Dendritic cell treated with granulocyte-macrophage colony-stimulating factor and Interleukin-4, amounts not matched to agents 40 ng/mL and 50 ng/mL, for 4 days (primary cell): ENCODE data around the gene NRN1.

Source experiments
- H3K27ac Mint-ChIP-seq: one replicate; pipeline ENCODE4 v1.8.0; 2022; ENCODE audit warnings: mild to moderate bottlenecking, mixed read lengths
- H3K27me3 Mint-ChIP-seq: one replicate; pipeline ENCODE4 v1.8.0; 2022; ENCODE audit warnings: mild to moderate bottlenecking, mixed read lengths
- H3K36me3 Mint-ChIP-seq: one replicate; pipeline ENCODE4 v1.8.0; 2022; ENCODE audit warnings: low read depth, mixed read lengths
- H3K4me1 Mint-ChIP-seq: one replicate; pipeline ENCODE4 v1.8.0; 2022; ENCODE audit warnings: low read depth, mixed read lengths
- H3K4me3 Mint-ChIP-seq: one replicate; pipeline ENCODE4 v1.8.0; 2022; ENCODE audit warnings: mild to moderate bottlenecking, moderate library complexity, mixed read lengths
- H3K9me3 Mint-ChIP-seq: one replicate; pipeline ENCODE4 v1.8.0; 2022; ENCODE audit warnings: mixed read lengths
- intact Hi-C: fragments of 100-400 bp; cut with micrococcal nuclease; formaldehyde crosslinking; loops from one replicate; pipeline ENCODE4 v1.15.0; 2022

Gene NRN1

GRCh38 chr6:6007366-6008088, 802 bp upstream of the NRN1 start:
- Mint-ChIP-seq H3K4me1 (peaks cover 59% of the 10 kb centered on the region), H3K9me3 (no peaks in the 10 kb centered on the region)
- intact Hi-C loops, result loop anchor here (10.0 kb wide), 1 partner anchor 533 kb away; no protein-coding TSS in a partner anchor

GRCh38 chr6:6006006-6006427, 708 bp downstream of the NRN1 start:
- no peak overlapping the region for H3K27ac Mint-ChIP-seq
- H3K27me3 Mint-ChIP-seq, result peaks cover 95% of the 10 kb centered on the region
- no peak overlapping the region for H3K4me3 Mint-ChIP-seq
- H3K9me3 Mint-ChIP-seq, result no peaks in the 10 kb centered on the region
- H3K36me3 Mint-ChIP-seq, result no peaks in the 10 kb centered on the region
- intact Hi-C loops, result loop anchor here (10.0 kb wide), 1 partner anchor 531 kb away; no protein-coding TSS in a partner anchor
- H3K4me1 Mint-ChIP-seq, result peaks cover 71% of the 10 kb centered on the region

More at GRCh38 chr6:6007366-6008088, 802 bp upstream of the NRN1 start:
- Mint-ChIP-seq H3K27me3 (peaks cover 93% of the 10 kb centered on the region), H3K36me3 (no peaks in the 10 kb centered on the region), H3K4me3 (peak overlapping the region; percentile 75), H3K27ac (no peak overlapping the region)

GRCh38 chr6:6005051-6006005, 1.4 kb downstream of the NRN1 start:
- H3K27ac Mint-ChIP-seq, result no peak overlapping the region
- H3K4me1 Mint-ChIP-seq, result peaks cover 72% of the 10 kb centered on the region
- intact Hi-C loops, result loop anchor here (10.0 kb wide), 1 partner anchor 531 kb away; no protein-coding TSS in a partner anchor
- peaks cover 2% of the 10 kb centered on the region for H3K36me3 Mint-ChIP-seq
- H3K9me3 Mint-ChIP-seq, result peaks cover 3% of the 10 kb centered on the region
- peaks cover 97% of the 10 kb centered on the region for H3K27me3 Mint-ChIP-seq
- H3K4me3 Mint-ChIP-seq, result no peak overlapping the region

GRCh38 chr6:6004390-6004995, 2.2 kb downstream of the NRN1 start:
- H3K27ac Mint-ChIP-seq, result no peak overlapping the region
- H3K4me1 Mint-ChIP-seq, result peaks cover 80% of the 10 kb centered on the region
- peak overlapping the region; percentile 80 for H3K4me3 Mint-ChIP-seq
- H3K36me3 Mint-ChIP-seq, result peaks cover 7% of the 10 kb centered on the region
- peaks cover 10% of the 10 kb centered on the region for H3K9me3 Mint-ChIP-seq
- H3K27me3 Mint-ChIP-seq, result peaks cover 98% of the 10 kb centered on the region
- intact Hi-C loops, result loop anchor here (10.0 kb wide), 1 partner anchor 530 kb away; no protein-coding TSS in a partner anchor

GRCh38 chr6:6003621-6004366, 2.9 kb downstream of the NRN1 start:
- Mint-ChIP-seq H3K4me1 (peaks cover 85% of the 10 kb centered on the region), H3K36me3 (peaks cover 7% of the 10 kb centered on the region), H3K9me3 (peaks cover 10% of the 10 kb centered on the region), H3K27ac (peak overlapping the region; percentile 11), H3K27me3 (peaks cover 99% of the 10 kb centered on the region), H3K4me3 (peak overlapping the region; percentile 80)
- intact Hi-C loops, result loop anchor here (10.0 kb wide), 1 partner anchor 529 kb away; no protein-coding TSS in a partner anchor

GRCh38 chr6:6002848-6003620, 3.7 kb downstream of the NRN1 start:
- peaks cover 10% of the 10 kb centered on the region for H3K9me3 Mint-ChIP-seq
- peaks cover 100% of the 10 kb centered on the region for H3K27me3 Mint-ChIP-seq
- peak overlapping the region; percentile 80 for H3K4me3 Mint-ChIP-seq
- intact Hi-C loops, result loop anchor here (10.0 kb wide), 1 partner anchor 528 kb away; no protein-coding TSS in a partner anchor
- H3K27ac Mint-ChIP-seq, result peak overlapping the region; percentile 11
- peaks cover 7% of the 10 kb centered on the region for H3K36me3 Mint-ChIP-seq
- peaks cover 86% of the 10 kb centered on the region for H3K4me1 Mint-ChIP-seq

GRCh38 chr6:6002005-6002847, 4.5 kb downstream of the NRN1 start:
- H3K4me1 Mint-ChIP-seq, result peaks cover 86% of the 10 kb centered on the region
- intact Hi-C loops, result loop anchor here (10.0 kb wide), 1 partner anchor 527 kb away; no protein-coding TSS in a partner anchor
- H3K27ac Mint-ChIP-seq, result peak overlapping the region; percentile 11

GRCh38 chr6:6001443-6001842, 5.3 kb downstream of the NRN1 start:
- Mint-ChIP-seq H3K36me3 (peaks cover 12% of the 10 kb centered on the region), H3K9me3 (peaks cover 10% of the 10 kb centered on the region), H3K27me3 (peaks cover 97% of the 10 kb centered on the region), H3K27ac (no peak overlapping the region), H3K4me3 (no peak overlapping the region), H3K4me1 (peaks cover 85% of the 10 kb centered on the region)
- intact Hi-C loops, result loop anchor here (10.0 kb wide), 1 partner anchor 527 kb away; no protein-coding TSS in a partner anchor

More at GRCh38 chr6:6002005-6002847, 4.5 kb downstream of the NRN1 start:
- Mint-ChIP-seq H3K27me3 (peaks cover 99% of the 10 kb centered on the region), H3K36me3 (peaks cover 7% of the 10 kb centered on the region), H3K4me3 (peak overlapping the region; percentile 80), H3K9me3 (peaks cover 10% of the 10 kb centered on the region)

GRCh38 chr6:5999688-6000608, 6.8 kb downstream of the NRN1 start:
- H3K36me3 Mint-ChIP-seq, result peaks cover 15% of the 10 kb centered on the region

GRCh38 chr6:5998711-5999687, 7.7 kb downstream of the NRN1 start:
- peak overlapping the region; percentile 86 for H3K27ac Mint-ChIP-seq
- peaks cover 15% of the 10 kb centered on the region for H3K36me3 Mint-ChIP-seq
- H3K4me1 Mint-ChIP-seq, result peaks cover 84% of the 10 kb centered on the region
- intact Hi-C loops, result loop anchor here (10.0 kb wide), 1 partner anchor 324 kb away; no protein-coding TSS in a partner anchor
- H3K27me3 Mint-ChIP-seq, result peaks cover 97% of the 10 kb centered on the region
- peaks cover 10% of the 10 kb centered on the region for H3K9me3 Mint-ChIP-seq
- H3K4me3 Mint-ChIP-seq, result peak overlapping the region; percentile 20

More at GRCh38 chr6:5999688-6000608, 6.8 kb downstream of the NRN1 start:
- Mint-ChIP-seq H3K27ac (no peak overlapping the region), H3K27me3 (peaks cover 97% of the 10 kb centered on the region), H3K9me3 (peaks cover 10% of the 10 kb centered on the region), H3K4me3 (peak overlapping the region; percentile 19), H3K4me1 (peaks cover 88% of the 10 kb centered on the region)
- intact Hi-C loops, result loop anchor here (10.0 kb wide), 2 partner anchors 325 to 525 kb away; no protein-coding TSS in a partner anchor
